IPS-15b (cell line): ENCODE measurements around the gene PLPPR5.
"Not testable (repeated sequence)": the region's sequence is repeated elsewhere in the genome, so short reads cannot be mapped to it uniquely, and the experiment has no call there.

Experiments
- H3K27me3 ChIP-seq: one replicate; pipeline ENCODE4 v1.6.1; 2013; ENCODE audit warnings: low read length; ENCODE audit not compliant: control insufficient read depth, insufficient read depth
- H3K36me3 ChIP-seq: one replicate; pipeline ENCODE4 v1.6.1; 2013; ENCODE audit warnings: low read length; ENCODE audit not compliant: control insufficient read depth, insufficient read depth
- H3K4me1 ChIP-seq: one replicate; pipeline ENCODE4 v1.6.1; 2013; ENCODE audit warnings: mild to moderate bottlenecking, low read length; ENCODE audit not compliant: control insufficient read depth, insufficient read depth
- H3K4me3 ChIP-seq: one replicate; pipeline ENCODE4 v1.5.1; 2013; ENCODE audit warnings: low read depth, low read length
- H3K9ac ChIP-seq: one replicate; pipeline ENCODE4 v1.6.1; 2013; ENCODE audit warnings: low read depth, mild to moderate bottlenecking, low read length
- H3K9me3 ChIP-seq: one replicate; pipeline ENCODE4 v1.6.1; 2013; ENCODE audit warnings: mild to moderate bottlenecking, low read length; ENCODE audit not compliant: control insufficient read depth, insufficient read depth

The PLPPR5 gene, protein sequence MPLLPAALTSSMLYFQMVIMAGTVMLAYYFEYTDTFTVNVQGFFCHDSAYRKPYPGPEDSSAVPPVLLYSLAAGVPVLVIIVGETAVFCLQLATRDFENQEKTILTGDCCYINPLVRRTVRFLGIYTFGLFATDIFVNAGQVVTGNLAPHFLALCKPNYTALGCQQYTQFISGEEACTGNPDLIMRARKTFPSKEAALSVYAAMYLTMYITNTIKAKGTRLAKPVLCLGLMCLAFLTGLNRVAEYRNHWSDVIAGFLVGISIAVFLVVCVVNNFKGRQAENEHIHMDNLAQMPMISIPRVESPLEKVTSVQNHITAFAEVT

DNA sequence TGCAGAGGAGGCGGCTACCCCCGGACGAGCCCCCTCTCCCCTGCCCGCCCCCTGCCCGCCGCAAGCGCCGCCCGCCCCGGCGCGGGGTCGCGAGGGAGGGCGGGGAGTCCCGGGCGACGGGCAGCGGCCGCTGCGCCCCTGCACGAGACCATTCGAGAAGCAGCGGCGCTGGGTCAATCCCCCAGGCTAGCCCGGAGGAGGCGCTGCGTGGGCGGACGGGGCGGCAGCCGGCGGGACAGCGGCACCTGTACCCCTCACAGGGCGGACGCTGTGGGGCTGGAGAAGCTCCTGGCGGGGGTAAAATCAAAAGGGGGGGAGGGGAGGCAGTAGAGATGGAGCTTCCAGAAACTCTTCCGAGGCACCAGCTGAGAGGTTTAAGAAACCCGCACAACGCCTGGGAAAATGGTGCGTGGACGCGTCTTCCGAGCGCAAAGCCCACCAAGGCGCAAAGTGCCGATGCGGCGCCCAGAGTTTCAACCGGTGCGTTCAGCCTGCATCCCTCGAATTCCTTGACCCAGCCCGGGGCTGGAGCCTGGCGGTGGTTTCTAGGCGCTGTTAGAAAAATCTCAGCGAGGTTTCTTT lies at the start of gene PLPPR5:
Gene PLPPR5, minus strand, starts transcription at position 1 of the 582 bp plus-strand sequence. CDS start 190 bp downstream, outside the sequence.
- peak within 1 kb of the TSS; percentile 58 for H3K9ac ChIP-seq
- H3K4me1 ChIP-seq: peaks cover 2% of the 10 kb centered on the region
- peak within 1 kb of the TSS; percentile 76 for H3K4me3 ChIP-seq
- peaks cover 34% of the 10 kb centered on the region for H3K27me3 ChIP-seq
- H3K36me3 ChIP-seq: no peaks in the 10 kb centered on the region
- H3K9me3 ChIP-seq: no peaks in the 10 kb centered on the region

GRCh38 chr1:99051611-99052283 lies 47.1 kb upstream of the PLPPR5 start:
- Histone ChIP-seq H3K27me3 (no peaks in the 10 kb centered on the region), H3K36me3 (peaks cover 2% of the 10 kb centered on the region), H3K9ac (no peak overlapping the region)

GRCh38 chr1:99049745-99050144 lies 45.1 kb upstream of the PLPPR5 start:
- Histone ChIP-seq H3K36me3 (peaks cover 2% of the 10 kb centered on the region), H3K4me3 (no peak overlapping the region), H3K9me3 (no peaks in the 10 kb centered on the region), H3K27me3 (no peaks in the 10 kb centered on the region), H3K4me1 (no peaks in the 10 kb centered on the region), H3K9ac (no peak overlapping the region)

More at GRCh38 chr1:99051611-99052283, 47.1 kb upstream of the PLPPR5 start:
- Histone ChIP-seq H3K4me3 (no peak overlapping the region), H3K4me1 (no peaks in the 10 kb centered on the region), H3K9me3 (no peaks in the 10 kb centered on the region)

DNA sequence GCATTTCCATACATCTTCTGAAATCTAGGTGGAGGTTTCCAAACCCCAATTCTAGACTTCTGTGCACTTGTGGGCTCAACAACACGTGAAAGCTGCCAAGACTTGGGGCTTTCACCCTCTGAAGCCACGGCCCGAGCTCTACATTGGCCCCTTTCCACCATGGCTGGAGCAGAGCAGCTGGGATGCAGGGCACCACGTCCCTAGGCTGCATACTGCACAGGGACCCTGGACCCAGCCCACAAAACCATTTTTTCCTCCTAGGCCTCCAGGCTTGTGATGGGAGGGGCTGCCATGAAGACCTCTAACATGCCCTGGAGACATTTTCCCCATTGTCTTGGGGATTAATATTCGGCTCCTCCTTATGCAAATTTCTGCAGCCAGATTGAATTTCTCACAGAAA lies 32.1 kb upstream of the PLPPR5 start:
- H3K9me3 ChIP-seq, H3K4me3 ChIP-seq, H3K36me3 ChIP-seq, H3K4me1 ChIP-seq, H3K27me3 ChIP-seq, H3K9ac ChIP-seq: not testable (repeated sequence)

- no peak overlapping the region for H3K9ac ChIP-seq
- H3K4me3 ChIP-seq: no peak overlapping the region
- H3K27me3 ChIP-seq: no peaks in the 10 kb centered on the region
- H3K4me1 ChIP-seq: no peaks in the 10 kb centered on the region
- H3K36me3 ChIP-seq: no peaks in the 10 kb centered on the region
- no peaks in the 10 kb centered on the region for H3K9me3 ChIP-seq
These were observed 13.7 kb upstream of the PLPPR5 start for GRCh38 chr1:99018313-99018712.

- Histone ChIP-seq H3K4me3 (no peak overlapping the region), H3K9ac (no peak overlapping the region), H3K27me3 (no peaks in the 10 kb centered on the region), H3K36me3 (no peaks in the 10 kb centered on the region), H3K4me1 (no peaks in the 10 kb centered on the region), H3K9me3 (no peaks in the 10 kb centered on the region)
These were observed 13.0 kb upstream of the PLPPR5 start for GRCh38 chr1:99017655-99018054.

DNA sequence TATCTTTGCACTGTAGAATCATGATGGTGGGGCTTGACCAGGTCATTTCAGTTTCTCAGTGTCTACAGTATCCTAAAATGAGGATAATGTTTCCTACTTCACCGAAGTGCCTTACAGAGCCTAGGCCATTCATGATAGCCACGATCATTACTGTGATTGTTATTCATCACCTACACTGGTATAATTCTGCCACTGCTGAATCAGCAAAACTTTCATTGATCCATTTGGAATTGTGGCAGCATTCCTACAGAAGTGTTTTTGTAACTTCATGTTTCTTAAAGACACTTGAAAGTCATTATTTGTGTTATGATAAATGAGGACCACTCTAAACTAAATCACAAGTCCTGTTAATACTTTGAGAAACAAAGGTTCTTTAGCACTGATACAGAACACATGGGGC lies 6.0 kb upstream of the PLPPR5 start:
- Histone ChIP-seq H3K4me1 (no peaks in the 10 kb centered on the region), H3K9ac (no peak overlapping the region), H3K9me3 (no peaks in the 10 kb centered on the region), H3K4me3 (no peak overlapping the region), H3K27me3 (peaks cover 13% of the 10 kb centered on the region), H3K36me3 (no peaks in the 10 kb centered on the region)

DNA sequence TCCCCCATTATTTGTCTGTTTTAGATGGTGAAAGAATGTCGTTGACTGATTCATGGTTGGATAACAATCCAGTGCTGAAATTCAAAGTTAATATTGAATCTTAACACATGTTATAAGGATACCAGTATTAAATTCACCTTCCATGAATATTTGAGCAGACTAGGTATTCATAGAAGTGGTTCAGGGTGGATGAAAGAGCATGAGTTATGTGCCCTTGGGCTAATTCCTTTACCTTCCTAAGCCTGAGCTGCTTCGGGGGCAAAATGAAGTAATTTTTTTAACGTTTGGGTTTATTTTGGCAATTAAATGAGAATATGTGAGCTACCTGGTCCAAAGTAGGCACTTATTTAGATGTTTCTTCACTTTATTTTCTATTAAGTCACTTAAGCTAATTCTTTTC lies 2.7 kb upstream of the PLPPR5 start:
- no peak overlapping the region for H3K9ac ChIP-seq
- H3K9me3 ChIP-seq: no peaks in the 10 kb centered on the region
- H3K27me3 ChIP-seq: peaks cover 31% of the 10 kb centered on the region
- peaks cover 2% of the 10 kb centered on the region for H3K4me1 ChIP-seq
- no peak overlapping the region for H3K4me3 ChIP-seq
- no peaks in the 10 kb centered on the region for H3K36me3 ChIP-seq

GRCh38 chr1:99005537-99005942 lies 879 bp upstream of the PLPPR5 start:
- peaks cover 34% of the 10 kb centered on the region for H3K27me3 ChIP-seq
- H3K9ac ChIP-seq: no peak overlapping the region
- peak overlapping the region; percentile 68 for H3K4me3 ChIP-seq
- H3K9me3 ChIP-seq: no peaks in the 10 kb centered on the region
- H3K4me1 ChIP-seq: peaks cover 2% of the 10 kb centered on the region
- H3K36me3 ChIP-seq: no peaks in the 10 kb centered on the region

GRCh38 chr1:99004254-99004860 lies 304 bp downstream of the PLPPR5 start:
- Histone ChIP-seq H3K4me3 (peak overlapping the region; percentile 76), H3K4me1 (peaks cover 2% of the 10 kb centered on the region), H3K9me3 (no peaks in the 10 kb centered on the region), H3K36me3 (no peaks in the 10 kb centered on the region), H3K27me3 (peaks cover 34% of the 10 kb centered on the region), H3K9ac (peak overlapping the region; percentile 58)

DNA sequence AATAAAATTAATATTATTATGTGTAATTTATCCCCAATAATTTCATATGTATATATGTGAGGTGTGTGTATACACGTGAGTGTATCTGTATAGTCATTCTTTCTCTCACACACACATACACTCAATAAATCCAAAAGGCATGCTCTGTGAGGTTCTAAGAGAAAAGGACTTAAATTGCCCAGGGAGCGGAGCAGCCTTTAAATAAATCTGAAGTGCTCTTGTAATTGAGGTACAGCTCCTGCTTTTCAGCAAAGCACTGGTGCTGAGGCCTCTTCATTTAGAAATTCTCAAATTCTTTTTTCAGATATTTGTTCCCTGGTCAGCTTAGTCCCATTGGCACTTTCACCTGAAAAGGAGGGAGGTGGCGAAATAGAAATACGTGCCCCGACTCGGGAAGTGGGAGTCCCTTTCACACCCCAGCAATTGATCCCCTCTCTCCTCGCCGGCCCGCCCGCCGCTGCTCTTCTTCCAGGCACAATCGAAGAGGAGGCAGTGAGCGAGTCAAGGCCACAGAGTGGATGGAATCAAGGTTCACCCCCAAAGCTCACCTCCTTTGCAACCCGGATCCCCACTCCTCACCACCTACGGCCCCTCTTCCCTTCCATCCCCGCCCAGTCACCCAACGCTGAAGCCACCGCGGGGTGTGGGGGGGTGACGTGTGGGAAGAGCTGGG lies 944 bp downstream of the PLPPR5 start:
- Histone ChIP-seq H3K9ac (peak overlapping the region; percentile 58), H3K4me1 (peaks cover 2% of the 10 kb centered on the region), H3K27me3 (peaks cover 34% of the 10 kb centered on the region), H3K4me3 (peak overlapping the region; percentile 76), H3K9me3 (no peaks in the 10 kb centered on the region), H3K36me3 (no peaks in the 10 kb centered on the region)
